ENCODE measurements around the gene ACAP3. TPM values are rescaled to one million over a fixed set of nuclear protein-coding genes. Genes with fewer than 3 reads are reported as not detected.

Gene ACAP3
- total and polyA plus RNA-seq, 2 of the 4 experiments (the other 2 are of a cell fraction), result 13.3 to 58.2 TPM

DNA sequence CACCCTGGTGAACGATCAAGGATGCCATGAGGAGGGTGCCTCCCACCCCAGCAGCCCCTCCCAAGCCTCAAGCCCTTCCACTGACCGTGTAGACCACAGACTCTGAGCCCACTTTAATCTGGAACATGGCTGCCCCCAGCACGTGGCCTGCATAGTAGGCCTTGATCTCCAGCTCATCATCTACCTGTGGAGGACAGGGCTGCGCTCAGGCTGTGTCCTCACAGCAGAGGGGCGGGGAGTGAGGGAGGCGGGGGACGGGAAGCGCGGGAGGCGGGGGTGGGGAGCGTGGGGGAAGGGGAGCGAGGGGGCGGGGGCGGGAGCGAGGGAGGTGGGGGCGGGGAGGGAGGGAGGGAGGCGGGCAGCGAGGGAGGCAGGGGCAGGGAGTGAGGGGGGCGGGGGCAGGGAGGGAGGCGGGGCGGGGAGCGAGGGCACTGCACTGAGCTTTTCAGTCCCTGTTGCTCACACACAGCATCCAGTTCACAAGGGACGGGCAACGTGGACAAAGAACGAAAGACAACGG, 7.8 kb upstream of the ACAP3 start:
- 87% methylated on average over 3 of the region's 26 CpGs; no CpG with 5 or more reads in 1 of the 2 experiments for WGBS, 2 experiments (ENCODE audit: extremely low coverage in 2 of 2, insufficient read length in 1 of 2)
- Histone ChIP-seq H2AFZ (replicated peaks; ENCODE audit: low read length, poor library complexity) (no peak overlapping the region), H3K14ac (replicated peaks; ENCODE audit: low read depth, low read length) (no peak overlapping the region), H2BK120ac (ENCODE audit: low read depth, low read length) (no peak overlapping the region), H2BK5ac (ENCODE audit: low read depth, low read length, poor library complexity, severe bottlenecking) (no peak overlapping the region), H2BK15ac (ENCODE audit: low read depth, low read length) (no peak overlapping the region), H3K9ac (ENCODE audit: low read depth, low read length) (no peak overlapping the region), H3K4me2 (ENCODE audit: low read depth, low read length) (no peak overlapping the region), H2AK5ac (ENCODE audit: low read depth, low read length) (no peak overlapping the region), H4K20me1 (ENCODE audit: insufficient read depth, low read length) (peaks cover 64% of the 10 kb centered on the region), H4K8ac (ENCODE audit: low read depth in 2 of 2, low read length in 2 of 2) (no peak overlapping the region), H3K4ac (ENCODE audit: low read depth, low read length) (no peak overlapping the region), H3K79me1 (ENCODE audit: low read depth in 1 of 2, low read length in 2 of 2) (peaks cover 16 to 58% of the 10 kb centered on the region in 2 experiments), H3K36me3 (ENCODE audit: control insufficient read depth, insufficient read depth, low read length) (peaks cover 70% of the 10 kb centered on the region), H4K5ac (ENCODE audit: low read depth, low read length) (no peak overlapping the region), H4K91ac (ENCODE audit: insufficient read depth, low read depth, low read length) (no peak overlapping the region), H3K4me1 (ENCODE audit: control insufficient read depth, insufficient read depth, low read length) (peaks cover 8% of the 10 kb centered on the region; the same call in 1 of the 2 replicates), H2BK20ac (ENCODE audit: low read depth, low read length) (no peak overlapping the region), H2AK9ac (replicated peaks; ENCODE audit: low read depth, low read length, poor library complexity) (no peak overlapping the region), H3K23ac (ENCODE audit: low read depth, low read length) (no peak overlapping the region), H3K27me3 (ENCODE audit: control insufficient read depth, insufficient read depth, low read length) (no peaks in the 10 kb centered on the region), H3K4me3 (ENCODE audit: insufficient read depth, low read depth, low read length) (no peak overlapping the region), H3K56ac (ENCODE audit: extremely low read depth, insufficient read depth, low read length) (no peak overlapping the region), H3K27ac (ENCODE audit: insufficient read depth, low read length) (no peak overlapping the region), H3K9me3 (ENCODE audit: control insufficient read depth, insufficient read depth, low read length) (no peaks in the 10 kb centered on the region), H3K18ac (ENCODE audit: low read depth, low read length) (no peak overlapping the region), H3K9me1 (ENCODE audit: insufficient read depth, low read length) (peaks cover 4% of the 10 kb centered on the region)
- ChIA-PET CTCF (no interaction called here), POLR2A (ENCODE audit: unreplicated experiment) (no interaction called here)
- no peak for DNase-seq
- no peak for ATAC-seq (ENCODE audit: low read depth)
- no TSS peak for BruUV-seq (replicated peaks)
- in situ Hi-C loops (cut with MboI; ENCODE audit: low sequenced_read_pairs) (no loop called here), dilution Hi-C loops (cut with HindIII; ENCODE audit: low sequenced_read_pairs, unreplicated experiment) (no loop called here), intact Hi-C loops (cut with micrococcal nuclease) (no loop called here)
- no peak for TF ChIP-seq FOS (IDR thresholded peaks at IDR 0.05; ENCODE audit: low read depth, low read length)
- no peak for TF ChIP-seq POLR2A (IDR thresholded peaks at IDR 0.05; ENCODE audit: low read depth, low read length)
- TF ChIP-seq, protein P1, sequence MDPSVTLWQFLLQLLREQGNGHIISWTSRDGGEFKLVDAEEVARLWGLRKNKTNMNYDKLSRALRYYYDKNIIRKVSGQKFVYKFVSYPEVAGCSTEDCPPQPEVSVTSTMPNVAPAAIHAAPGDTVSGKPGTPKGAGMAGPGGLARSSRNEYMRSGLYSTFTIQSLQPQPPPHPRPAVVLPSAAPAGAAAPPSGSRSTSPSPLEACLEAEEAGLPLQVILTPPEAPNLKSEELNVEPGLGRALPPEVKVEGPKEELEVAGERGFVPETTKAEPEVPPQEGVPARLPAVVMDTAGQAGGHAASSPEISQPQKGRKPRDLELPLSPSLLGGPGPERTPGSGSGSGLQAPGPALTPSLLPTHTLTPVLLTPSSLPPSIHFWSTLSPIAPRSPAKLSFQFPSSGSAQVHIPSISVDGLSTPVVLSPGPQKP (IDR thresholded peaks at IDR 0.05; ENCODE audit: borderline replicate concordance, low read depth, low read length), result no peak
- TF ChIP-seq, protein P2, sequence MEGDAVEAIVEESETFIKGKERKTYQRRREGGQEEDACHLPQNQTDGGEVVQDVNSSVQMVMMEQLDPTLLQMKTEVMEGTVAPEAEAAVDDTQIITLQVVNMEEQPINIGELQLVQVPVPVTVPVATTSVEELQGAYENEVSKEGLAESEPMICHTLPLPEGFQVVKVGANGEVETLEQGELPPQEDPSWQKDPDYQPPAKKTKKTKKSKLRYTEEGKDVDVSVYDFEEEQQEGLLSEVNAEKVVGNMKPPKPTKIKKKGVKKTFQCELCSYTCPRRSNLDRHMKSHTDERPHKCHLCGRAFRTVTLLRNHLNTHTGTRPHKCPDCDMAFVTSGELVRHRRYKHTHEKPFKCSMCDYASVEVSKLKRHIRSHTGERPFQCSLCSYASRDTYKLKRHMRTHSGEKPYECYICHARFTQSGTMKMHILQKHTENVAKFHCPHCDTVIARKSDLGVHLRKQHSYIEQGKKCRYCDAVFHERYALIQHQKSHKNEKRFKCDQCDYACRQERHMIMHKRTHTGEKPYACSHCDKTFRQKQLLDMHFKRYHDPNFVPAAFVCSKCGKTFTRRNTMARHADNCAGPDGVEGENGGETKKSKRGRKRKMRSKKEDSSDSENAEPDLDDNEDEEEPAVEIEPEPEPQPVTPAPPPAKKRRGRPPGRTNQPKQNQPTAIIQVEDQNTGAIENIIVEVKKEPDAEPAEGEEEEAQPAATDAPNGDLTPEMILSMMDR (conservative IDR thresholded peaks at IDR 0.05; ENCODE audit: low read depth, low read length), result no peak
- no peak for TF ChIP-seq NFE2L2 (IDR thresholded peaks at IDR 0.05; ENCODE audit: low read depth, low read length)
- no peak for TF ChIP-seq MAZ (IDR thresholded peaks at IDR 0.05; ENCODE audit: borderline replicate concordance, low read depth, low read length)
- no peak for TF ChIP-seq RFX5 (IDR thresholded peaks at IDR 0.05; ENCODE audit: low read depth, low read length)
- TF ChIP-seq BHLHE40 (IDR thresholded peaks at IDR 0.05; ENCODE audit: low read depth, low read length), result no peak
- no peak for TF ChIP-seq CEBPB (IDR thresholded peaks at IDR 0.05; ENCODE audit: low read depth, low read length)
- TF ChIP-seq, protein P3, sequence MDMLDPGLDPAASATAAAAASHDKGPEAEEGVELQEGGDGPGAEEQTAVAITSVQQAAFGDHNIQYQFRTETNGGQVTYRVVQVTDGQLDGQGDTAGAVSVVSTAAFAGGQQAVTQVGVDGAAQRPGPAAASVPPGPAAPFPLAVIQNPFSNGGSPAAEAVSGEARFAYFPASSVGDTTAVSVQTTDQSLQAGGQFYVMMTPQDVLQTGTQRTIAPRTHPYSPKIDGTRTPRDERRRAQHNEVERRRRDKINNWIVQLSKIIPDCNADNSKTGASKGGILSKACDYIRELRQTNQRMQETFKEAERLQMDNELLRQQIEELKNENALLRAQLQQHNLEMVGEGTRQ (IDR thresholded peaks at IDR 0.05; ENCODE audit: low read depth, low read length), result no peak
- TF ChIP-seq SMC3 (IDR thresholded peaks at IDR 0.05; ENCODE audit: low read depth, low read length), result no peak
- no peak for TF ChIP-seq CHD1 (IDR thresholded peaks at IDR 0.05; ENCODE audit: low read depth, low read length)
- TF ChIP-seq RAD21 (IDR thresholded peaks at IDR 0.05; ENCODE audit: low read length), result no peak
- TF ChIP-seq MXI1 (IDR thresholded peaks at IDR 0.05; ENCODE audit: borderline replicate concordance, low read depth, low read length), result no peak
- TF ChIP-seq RCOR1 (IDR thresholded peaks at IDR 0.05; ENCODE audit: insufficient replicate concordance, low read length), result no peak
